NB4 (cell line): ENCODE measurements around the gene RAB4B.
"Not testable (repeated sequence)": the region's sequence is repeated elsewhere in the genome, so short reads cannot be mapped to it uniquely, and the experiment has no call there.

Source experiments
- DNase-seq: peaks from one replicate; pipeline ENCODE4 v3.0.0; 2010; ENCODE audit warnings: low read depth
- H3K4me3 ChIP-seq: one replicate; pipeline ENCODE4 v1.5.1; 2011; ENCODE audit warnings: mild to moderate bottlenecking, low read depth, low read length, moderate library complexity
- CTCF ChIP-seq: IDR thresholded peaks from one replicate; pipeline ENCODE4 v1.5.1; 2012; ENCODE audit warnings: low read depth, low read length
- MAX ChIP-seq: IDR thresholded peaks from 2 replicates; pipeline ENCODE4 v1.6.1; 2011; ENCODE audit warnings: low read depth, low read length
- MYC ChIP-seq: IDR thresholded peaks from 2 replicates; pipeline ENCODE4 v1.6.1; 2011; ENCODE audit warnings: low read depth, low read length
- POLR2A ChIP-seq: IDR thresholded peaks from 2 replicates; pipeline ENCODE4 v1.6.1; 2011; ENCODE audit warnings: mild to moderate bottlenecking; ENCODE audit not compliant: insufficient read length; ENCODE audit errors: extremely low read depth

The RAB4B gene

GRCh38 chr19:40756502-40757110 is 21.4 kb upstream of the RAB4B start:
- H3K4me3 ChIP-seq: no peak overlapping the region
- no peak for DNase-seq
- TF ChIP-seq POLR2A: no peak
- TF ChIP-seq CTCF: no peak
- TF ChIP-seq MYC: no peak
- TF ChIP-seq MAX: no peak

GRCh38 chr19:40758491-40758890 is 19.6 kb upstream of the RAB4B start:
- no peak overlapping the region for H3K4me3 ChIP-seq
- DNase-seq: no peak
- no peak for TF ChIP-seq CTCF
- TF ChIP-seq MAX: no peak

- H3K4me3 ChIP-seq: no peak overlapping the region
- DNase-seq: no peak
- TF ChIP-seq CTCF (no peak), POLR2A (no peak), MYC (no peak), MAX (no peak)
Measured at GRCh38 chr19:40759352-40759751, 18.7 kb upstream of the RAB4B start.

- peak; percentile 44 for DNase-seq
- TF ChIP-seq CTCF (no peak), POLR2A (no peak), MYC (no peak), MAX (no peak)
- no peak overlapping the region for H3K4me3 ChIP-seq
Measured at GRCh38 chr19:40762754-40763470, 15.1 kb upstream of the RAB4B start.

GRCh38 chr19:40763526-40763925 is 14.5 kb upstream of the RAB4B start:
- no peak overlapping the region for H3K4me3 ChIP-seq
- no peak for DNase-seq
- no peak for TF ChIP-seq CTCF
- TF ChIP-seq MAX: no peak
- no peak for TF ChIP-seq MYC
- TF ChIP-seq POLR2A: no peak

- TF ChIP-seq POLR2A (no peak), CTCF (no peak), MAX (no peak), MYC (no peak)
- H3K4me3 ChIP-seq: no peak overlapping the region
- DNase-seq: no peak
Measured at GRCh38 chr19:40763963-40764362, 14.1 kb upstream of the RAB4B start.

- H3K4me3 ChIP-seq, DNase-seq: not testable (repeated sequence)
Measured at GRCh38 chr19:40766385-40766784, 11.7 kb upstream of the RAB4B start.
